CD4-positive, alpha-beta T cell treated with Interleukin-4 for 1 hour (primary cell): ENCODE data around the gene SSBP4.

ENCODE experiments used
- DNase-seq, 2 donors: peaks; one replicate each; pipeline ENCODE4 v3.0.0-alpha.2; 2020 to 2022

The SSBP4 gene

DNA sequence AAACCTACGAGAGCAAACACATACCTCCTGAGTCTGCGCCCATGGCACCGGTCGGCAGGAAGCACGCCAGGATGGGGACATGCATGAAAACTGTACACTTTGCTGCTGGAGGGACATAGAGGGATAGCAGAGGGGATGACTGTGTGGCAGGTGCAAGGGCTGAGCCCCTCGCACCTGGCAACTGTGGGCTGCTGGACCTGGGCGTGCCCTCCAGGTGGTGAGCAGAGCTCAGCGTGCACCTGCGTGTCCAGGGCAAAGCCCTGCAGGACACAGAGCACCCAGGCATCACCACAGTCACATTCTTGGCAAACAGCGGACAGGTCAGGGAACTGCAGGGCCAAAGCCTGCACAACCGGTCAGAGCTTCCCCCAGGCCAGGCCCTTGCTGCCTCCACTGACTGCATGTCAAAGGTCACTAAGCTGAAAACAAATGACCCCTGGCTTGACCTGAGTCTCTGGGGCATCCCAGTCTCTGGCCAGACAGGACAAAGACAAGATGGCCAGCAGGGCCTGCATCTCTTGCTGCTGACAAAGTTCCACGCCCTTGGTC is 27.7 kb downstream of the SSBP4 start:
- no peak for DNase-seq

DNA sequence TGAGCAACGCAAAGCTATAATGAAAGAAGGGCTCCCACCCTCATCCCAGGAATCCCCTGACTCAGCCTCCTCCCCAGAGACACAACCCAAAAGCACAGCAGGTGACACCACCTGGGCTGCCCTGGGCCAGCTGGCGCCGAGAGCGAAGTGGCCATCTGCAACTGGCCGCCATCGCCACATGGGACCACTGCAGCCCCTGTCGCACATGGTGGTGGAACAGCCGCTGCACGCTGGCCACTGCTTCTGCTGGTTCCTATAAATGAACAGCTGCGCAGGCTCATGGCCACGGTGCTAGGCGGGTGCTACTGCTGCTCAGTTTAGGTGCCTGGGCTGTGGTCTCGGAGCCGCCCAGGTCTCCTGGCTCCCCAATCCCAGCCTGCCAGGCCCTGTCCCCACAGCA is 30.4 kb downstream of the SSBP4 start:
- no peak for DNase-seq

DNA sequence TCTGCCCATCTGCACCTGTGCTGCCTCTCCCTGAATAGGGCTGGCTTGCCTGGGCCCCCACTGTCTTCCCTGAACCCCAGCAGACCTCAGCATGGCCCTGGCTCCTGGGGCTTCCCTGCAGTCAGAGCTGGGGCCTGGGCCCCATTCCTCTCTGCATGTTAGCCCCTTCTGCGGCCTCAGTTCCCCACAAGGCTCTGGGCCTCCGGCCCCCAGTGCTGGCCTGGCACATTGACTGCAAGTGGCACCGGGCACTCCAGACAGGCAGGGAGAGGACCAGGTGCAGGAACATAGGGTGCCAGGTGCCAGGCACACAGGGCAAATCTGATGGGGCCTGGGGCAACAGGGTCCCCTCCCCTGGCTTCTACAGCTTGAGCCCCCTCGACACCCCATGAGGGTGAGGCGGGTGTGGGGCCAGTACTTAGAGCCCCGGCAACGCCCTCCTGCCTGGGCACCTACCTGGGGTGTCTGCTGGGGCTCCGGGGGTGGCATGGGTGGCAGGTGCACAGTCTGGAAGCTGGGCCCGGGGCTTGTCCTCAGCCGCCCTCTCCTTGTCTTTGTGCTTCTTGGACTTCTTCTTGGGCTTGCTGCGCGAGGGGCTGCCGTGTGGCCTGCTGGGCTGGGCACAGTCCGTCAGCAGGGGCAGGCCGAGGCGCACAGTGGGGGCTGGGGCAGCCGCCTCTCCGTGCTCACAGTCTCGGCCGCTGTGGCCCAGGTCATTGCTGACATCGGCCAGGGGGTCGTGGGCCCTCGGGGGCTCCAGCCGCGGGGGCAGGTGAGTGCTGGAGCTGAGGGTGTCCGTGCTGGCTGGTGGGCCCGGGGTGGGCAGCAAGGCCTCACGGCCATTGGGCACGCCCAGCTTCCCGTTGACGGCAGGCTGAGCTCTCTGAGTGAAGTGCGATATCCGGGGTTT is 31.1 kb downstream of the SSBP4 start:
- no peak for DNase-seq

DNA sequence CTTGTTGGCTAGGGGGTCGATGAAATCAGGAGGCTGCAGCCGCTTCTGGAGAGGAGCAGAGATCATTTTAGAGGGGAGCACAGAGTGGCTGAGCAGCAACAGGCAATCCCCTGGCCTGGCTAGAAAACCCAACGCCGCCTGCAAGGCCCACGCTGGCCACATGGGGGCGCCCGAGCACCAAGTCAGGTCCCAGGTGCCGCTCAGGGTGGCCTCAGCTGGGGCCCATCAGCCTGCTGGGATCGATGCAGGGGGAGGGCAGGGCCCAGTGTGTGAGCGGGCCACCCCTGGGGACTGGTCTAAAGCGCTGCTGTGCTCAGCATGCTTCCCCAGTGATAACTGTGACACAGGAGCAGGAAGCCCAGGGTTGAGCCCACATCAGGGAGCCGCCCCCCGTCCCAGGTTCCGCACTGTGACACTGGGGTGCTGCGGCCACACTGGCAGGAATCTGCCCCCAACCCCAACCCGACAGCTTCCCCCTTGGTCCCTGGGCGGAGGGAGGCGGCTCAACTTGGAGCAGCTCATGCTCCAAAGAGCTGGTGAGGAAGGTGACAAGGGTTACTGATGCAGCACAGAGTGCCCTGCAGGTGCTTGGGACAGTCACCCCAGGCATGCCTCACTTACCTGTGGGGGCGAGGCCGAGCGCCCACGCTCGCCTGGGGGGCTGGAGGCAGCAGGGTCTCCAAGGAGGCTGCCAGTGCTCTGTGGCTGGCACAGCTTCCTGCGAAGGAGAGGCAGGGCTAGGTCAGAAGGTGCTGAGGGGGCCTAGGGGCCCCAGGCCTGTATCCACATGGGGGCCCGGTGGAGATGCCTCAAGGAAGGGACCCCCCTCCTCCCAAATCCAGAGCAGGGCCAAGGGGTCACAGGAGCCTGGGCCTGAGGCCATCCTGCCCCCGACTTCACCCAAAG is 32.0 kb downstream of the SSBP4 start:
- peak; percentile 84 to 86 for DNase-seq

DNA sequence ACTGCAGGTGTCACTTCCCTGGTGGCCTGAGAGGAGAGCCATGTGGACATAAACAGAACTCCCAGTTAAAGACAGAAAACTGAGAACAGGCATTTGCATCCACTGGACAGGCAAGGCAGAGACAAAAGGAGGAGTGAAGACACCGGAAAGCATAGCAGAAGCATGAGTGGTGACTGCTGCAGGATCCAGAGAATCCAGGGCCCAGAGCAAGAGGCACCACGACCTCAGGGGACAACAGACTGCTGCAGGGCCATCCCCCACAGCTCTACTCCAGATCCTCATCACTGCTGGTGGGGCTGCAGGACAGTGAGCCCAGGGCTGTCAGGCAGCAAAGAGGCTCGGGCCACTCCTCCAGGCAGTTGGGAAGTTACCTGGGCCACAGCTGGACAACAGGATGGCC is 33.2 kb downstream of the SSBP4 start:
- DNase-seq: no peak

DNA sequence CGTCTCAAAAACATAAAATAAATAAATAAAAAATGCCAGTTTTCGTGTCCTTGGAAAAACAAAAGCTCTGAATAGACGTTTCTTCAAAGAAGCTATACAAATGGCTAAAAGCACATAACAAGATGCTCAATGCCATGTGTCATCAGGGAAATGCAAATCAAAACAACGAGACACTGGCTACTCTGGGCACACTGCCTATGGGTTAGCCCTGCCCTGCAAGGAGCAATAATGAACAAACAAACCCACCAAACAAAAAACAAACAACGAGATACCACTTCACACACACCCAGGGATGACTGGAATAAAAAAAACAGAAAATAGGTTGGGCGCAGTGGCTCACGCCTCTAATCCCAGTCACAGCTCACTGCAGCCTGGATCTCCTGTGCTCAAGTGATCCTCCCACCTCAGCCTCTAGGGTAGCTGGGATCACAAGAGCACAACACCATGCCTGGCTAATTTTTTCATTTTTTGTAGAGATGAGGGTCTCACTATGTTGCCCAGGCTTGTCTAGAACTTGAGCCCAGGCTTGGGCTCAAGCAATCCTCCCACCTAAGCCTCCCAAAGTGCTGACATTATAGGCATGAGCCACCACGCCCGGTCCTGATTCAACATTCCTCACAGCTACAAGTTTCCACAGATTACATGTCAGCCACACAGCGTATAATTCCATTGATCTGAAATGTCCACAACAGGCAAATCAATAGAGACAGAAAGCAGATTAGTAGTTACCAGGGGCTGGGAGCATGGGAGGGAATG is 34.2 kb downstream of the SSBP4 start:
- DNase-seq: no peak

DNA sequence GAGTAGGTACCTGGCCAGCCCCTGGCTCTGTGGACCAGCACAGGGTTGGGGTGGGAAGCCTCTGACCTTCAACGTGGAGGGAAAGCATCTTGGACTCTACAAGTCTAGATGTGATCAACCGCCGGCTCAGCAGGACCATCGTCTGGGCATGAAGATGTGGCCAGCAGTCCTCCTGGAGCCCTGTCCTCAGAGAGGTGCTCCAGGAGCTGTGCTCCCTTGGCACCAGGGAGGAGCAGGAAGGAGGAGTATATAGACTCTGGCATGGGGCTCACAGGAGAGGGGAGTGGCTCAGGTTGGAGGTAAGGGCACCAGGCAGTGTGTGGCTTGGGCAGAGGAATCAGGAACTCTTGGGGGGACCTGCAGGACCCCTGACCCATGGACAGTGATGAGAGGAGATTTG is 37.1 kb downstream of the SSBP4 start:
- DNase-seq: no peak

DNA sequence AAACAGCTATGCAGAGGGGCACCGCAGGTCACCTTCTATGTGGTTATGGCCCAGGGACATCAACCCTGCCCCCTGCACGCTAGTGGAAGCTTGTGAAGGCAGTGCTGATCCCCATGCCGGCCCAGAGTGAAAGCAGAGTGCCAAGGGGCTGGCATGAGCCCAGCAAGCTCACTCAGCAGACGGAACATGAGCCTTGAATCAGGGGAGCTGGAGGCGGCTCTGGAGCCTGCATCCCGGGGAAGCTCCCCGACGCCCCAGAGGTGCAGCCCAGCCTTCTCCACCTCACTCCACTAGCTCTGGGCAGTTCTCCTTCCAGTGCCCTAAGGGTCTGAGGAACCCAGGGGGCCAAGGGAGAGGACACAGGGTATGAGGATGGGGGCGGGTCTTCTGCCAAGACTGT is 37.8 kb downstream of the SSBP4 start:
- no peak for DNase-seq

DNA sequence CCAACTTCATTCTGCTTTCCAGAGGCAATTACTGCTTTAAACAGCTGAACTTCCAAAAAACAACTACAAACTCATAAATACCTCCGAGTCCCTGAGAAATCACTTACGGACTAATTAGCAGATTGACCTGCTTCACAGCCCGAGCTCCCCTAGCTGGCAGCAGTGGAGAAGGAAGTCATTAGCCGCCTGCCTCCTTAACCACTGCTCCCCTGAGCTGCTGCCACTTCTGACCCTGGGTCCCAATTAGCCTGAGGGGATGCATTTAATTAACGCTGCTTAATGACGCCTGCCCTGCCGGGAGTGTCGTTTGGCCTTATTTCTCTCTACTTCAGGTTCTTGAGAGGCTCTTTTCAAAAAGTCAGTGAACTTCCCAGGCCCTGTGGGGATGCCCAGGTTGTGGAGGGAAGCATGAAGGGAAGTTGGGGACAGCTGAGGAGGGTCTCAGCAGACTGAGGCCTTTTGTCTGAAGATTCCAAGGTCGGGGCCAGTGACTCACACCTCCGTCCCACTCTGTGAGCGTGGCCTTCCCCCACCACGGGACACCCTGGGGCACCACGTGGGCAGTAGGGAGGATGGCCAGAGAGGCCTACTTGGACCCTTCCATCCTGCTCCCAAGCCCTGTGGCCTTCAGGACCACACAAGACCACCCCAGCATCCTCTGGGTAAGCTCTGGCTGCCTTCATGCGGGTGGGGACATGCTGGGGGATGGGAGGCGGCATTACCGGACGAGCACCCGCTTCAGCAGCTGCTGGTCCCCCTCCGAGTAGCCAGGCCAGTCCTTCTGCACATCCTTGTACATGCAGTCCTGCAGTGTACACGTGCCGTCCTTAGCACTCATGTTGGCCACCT is 38.5 kb downstream of the SSBP4 start:
- no peak for DNase-seq

DNA sequence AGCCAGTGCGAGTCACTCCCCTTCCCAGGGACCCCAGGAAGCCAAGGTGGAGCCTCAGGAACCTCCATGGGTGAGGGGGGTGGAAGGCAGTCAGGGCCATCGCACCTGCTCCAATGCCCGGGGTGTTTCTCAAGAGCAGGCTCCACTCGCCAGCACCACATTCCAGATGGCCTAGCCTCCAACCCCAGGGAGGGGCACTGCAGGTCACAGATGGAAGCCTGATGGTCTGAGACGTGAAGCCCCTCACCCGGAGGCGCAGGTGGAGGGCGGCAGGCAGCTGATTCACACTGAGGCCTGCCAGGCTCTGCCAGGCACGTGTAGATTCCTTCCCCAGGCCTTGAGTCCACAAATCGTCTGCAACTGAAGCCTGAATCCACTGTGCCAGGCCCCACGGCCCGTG is 41.7 kb downstream of the SSBP4 start:
- no peak for DNase-seq

DNA sequence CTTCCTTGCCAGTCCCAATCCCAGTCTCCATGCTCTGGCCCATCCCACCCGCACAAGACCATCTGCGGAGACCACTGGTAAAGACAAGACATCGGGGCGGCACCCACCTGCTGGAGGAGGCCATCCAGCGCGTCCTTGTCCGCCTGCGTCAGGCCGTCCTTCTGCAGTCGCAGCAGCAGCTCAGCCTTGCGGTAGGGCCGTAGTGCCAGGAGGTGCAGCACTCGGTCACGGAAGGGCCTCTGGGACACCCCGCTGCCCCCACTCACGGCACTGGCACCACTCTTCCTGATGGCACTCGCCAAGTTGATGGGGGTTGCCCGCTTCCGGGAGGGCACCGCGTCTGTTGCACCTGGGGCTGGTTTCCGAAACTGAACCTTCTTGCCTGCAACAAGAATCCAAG is 42.3 kb downstream of the SSBP4 start:
- DNase-seq: no peak

DNA sequence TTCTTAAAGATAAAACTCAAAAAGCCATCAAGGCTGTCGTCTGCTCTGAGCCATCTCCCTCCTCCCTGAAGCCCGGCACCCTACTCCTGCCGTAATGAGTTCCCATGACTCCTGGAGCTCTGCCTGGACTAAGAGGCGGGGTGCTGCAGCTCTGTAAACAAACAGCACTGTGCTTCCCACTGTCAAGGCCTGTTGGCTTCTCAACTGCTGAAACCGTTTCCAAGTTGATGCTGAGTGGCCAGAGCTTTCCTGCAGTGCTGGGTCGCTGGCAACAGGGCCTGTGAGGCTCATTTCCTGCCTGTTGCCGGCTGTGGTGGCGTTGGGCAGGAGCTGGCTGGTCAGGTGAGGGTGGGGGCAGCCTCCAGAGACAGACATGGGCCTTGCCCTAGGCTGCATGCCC is 45.4 kb downstream of the SSBP4 start:
- DNase-seq: no peak

DNA sequence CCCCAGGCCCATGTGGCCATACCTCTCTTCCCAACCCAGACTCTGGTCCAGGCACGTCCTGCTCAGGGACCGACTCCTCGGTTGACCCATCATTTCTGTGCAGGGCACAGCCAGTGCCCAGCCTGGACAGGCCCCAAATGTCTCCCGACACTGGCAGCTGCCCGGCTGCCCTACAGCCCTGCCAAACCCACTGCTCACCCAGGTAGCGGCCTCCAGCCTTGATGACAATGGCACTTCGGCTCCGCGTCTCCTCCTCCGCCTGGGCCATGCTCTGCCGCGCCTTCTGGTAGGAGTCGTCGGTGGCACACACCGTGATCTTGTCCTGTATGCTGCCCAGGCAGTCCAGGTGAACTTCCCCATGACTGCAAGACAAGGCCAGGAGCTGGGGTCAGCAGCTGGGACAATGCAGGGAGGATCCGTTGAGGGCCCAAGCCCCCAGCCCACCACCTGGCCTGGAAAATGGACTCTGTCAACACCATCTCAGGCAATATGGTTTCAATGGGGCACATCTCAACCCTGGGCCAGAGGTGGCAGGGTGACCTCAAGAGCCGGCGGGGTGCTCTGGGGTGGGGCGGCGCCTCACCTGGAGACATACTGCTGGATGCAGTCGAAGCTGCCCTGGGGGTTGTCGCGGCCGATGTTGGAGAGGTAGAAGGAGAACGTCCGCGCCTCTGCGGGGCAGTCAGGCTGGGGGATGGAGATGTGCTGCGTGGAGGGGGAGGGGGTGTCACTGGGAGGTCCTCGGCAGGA is 46.2 kb downstream of the SSBP4 start:
- DNase-seq: no peak

DNA sequence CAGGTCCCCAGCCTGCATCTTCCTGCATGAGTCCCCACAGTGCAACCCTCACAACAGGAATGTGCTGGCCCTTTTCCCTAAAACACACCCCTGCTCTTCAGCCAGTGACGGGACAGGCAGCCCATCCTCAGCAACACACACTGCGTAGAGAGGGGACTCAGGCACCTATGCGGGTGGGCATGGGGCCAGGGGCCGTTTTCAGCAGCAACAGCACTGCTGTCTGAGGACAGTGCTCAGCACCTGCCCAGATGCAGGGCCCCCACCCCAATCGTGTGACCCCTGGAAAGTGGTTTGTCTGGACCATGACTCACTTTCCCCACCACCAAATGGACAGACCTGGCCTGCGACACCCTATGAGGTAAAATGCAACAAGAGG is 46.8 kb downstream of the SSBP4 start:
- DNase-seq: no peak

DNA sequence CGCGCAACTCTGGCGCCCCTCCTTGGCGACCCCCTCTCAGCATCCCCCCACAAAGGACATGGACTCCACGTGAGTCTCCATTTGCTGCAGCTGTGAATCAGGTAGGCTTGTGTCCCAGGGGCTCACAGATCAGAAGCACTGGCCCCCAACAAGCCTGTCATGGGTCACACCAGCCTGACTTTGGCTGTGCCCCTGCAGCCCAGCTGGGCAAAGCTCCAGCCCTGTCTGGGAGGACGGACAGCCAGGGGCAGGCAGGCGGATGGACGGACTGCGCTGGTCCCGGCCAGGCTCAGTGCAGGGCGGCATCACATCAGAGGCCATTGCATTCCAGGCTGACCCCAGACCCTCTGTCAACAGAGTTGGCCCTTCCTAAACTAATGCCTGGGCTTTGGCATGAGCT is 47.2 kb downstream of the SSBP4 start:
- DNase-seq: no peak

DNA sequence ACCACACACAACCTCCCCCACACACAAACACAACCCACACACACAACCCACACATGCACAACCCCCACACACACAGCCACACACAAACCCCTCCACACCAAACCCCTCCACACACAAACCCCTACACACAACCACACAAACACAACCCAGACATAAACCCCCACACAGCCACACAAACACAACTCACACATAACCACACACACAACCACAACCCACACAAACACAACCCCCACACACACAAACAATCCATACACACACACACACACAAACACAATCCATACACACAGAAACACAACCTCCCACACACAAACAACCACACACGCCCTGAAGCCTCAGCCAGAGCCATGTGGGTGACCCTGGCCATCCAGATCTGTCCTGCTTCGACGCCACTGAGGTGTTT is 48.8 kb downstream of the SSBP4 start:
- no peak for DNase-seq

DNA sequence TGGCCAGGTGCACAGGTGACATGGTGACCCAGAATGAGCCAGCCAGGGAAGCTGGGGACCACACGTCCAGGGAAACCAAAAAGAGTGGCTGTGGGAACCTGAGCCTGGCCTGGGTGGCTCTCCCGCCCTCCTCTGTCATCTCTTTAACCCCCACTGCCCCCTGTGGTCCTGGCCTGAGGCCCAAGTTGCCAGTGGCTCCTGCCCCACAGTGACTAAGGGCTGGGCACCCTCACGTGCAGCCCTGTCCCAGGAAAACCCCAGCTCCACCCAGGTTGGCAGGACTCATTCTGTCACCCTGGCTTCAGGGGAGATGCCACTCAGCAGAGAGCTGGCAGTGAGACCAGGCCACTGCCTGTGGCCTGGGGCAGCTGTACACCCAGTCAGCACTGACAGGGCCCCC is 49.3 kb downstream of the SSBP4 start:
- no peak for DNase-seq

DNA sequence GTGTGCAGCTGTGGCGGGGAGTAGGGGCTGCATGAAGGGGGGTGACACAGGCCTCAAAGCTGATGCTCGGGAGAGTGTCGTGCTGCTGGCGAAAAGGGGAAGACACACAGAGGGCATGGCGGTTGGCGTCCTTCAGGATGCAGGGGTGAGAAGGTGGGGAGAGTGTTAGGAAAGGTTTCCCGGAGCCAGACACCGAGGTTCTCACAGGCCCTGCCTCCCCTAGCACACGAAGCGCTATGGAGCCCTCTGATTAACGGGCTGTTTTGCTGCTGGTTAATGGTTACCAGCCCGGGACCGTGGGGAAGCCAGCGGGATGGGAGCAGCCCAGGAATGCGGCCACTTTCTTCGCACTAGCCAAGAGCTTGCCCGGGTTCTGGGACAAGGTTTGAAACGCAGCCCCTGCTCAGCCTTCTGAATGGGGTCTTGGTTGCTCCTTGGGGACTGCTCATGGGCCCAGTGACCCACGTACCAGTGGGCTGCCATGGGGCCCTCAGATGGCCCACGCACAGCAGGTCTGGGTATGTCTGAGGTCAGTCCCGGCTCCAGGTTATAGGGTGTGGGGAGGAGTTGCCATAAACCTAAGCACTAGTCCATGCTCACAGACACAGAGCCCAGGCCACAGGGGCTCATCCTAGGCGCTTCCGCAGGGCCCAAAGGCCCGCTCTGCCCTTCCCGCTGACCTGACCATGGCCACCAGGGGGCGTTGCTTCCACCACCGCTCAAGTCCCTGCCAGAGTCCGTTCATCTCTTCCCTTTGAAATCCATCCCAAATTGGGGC is 50.1 kb downstream of the SSBP4 start:
- DNase-seq: peak; percentile 62 to 63

DNA sequence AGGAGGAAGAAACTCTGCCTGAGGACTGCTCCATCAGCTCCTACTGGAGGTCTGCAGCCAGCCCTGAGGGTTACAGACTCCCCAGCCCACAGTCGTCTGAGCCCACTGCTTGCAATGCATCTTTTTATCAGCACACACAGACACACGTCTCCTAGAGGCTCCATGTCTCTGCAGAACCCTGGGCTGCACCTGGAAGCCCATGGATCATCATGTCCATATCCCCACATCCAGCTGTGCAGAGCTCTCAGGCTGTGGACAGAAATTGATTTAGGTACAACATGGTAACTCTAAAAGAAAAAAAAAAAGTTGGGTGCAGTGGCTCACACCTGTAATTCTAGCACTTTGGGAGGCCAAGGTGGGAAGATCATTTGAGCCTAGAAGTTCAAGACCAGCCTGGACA is 51.6 kb downstream of the SSBP4 start:
- DNase-seq: no peak

DNA sequence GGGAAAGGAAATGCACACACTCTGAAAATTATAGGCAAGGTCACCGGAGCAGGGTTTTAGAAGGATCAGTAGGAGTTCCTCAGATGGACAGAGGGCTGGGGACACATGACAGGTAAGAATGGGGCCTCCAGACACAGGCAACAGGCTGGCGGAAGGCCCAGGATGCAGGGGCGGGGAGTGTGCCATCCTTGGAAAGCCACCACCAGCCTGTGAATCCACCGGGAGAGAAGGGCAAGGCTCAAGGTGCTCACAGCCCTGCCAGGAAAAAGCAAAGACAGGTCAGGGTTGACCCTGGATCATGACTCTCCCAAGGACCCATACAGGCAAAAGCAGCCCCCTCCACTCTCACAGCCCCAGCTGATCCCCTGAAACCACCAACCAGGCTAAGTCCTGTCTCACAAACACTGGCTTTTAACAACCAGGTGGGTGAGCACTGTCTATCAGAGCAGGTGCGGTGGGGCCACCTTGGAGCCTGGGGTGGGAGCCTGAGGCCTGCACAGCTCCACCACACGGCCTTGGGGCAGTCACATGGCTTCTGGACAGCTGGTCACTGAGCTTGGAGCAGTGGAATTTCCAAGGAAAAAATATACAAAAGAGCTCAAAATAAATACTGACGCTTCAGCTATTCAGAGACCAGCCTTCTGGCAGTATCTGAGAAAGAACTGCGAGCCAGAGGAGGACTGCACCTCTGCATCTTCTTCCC is 54.0 kb downstream of the SSBP4 start:
- no peak for DNase-seq
